ENCODE data around the gene ESR1.

DNA sequence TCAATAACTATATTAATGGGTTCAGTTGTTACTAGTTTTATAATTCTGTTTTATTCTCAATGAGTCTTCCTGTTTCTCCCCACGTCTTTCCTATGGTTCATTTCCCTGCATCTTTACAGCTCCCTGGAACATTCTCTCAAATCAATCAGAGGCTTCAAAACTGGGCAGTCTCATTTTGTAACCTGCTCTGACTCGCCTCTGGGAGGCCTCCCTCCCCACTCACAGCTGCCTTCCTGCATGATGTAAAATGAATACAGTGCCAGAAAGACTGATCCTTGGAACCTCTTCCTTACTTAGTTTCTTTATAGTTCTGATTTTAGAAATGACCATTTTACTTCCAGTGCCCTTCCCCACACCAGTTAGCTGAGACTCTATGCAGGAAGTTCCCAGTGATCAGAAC is 103.9 kb downstream of the ESR1 start:
- TF ChIP-seq, protein P1, sequence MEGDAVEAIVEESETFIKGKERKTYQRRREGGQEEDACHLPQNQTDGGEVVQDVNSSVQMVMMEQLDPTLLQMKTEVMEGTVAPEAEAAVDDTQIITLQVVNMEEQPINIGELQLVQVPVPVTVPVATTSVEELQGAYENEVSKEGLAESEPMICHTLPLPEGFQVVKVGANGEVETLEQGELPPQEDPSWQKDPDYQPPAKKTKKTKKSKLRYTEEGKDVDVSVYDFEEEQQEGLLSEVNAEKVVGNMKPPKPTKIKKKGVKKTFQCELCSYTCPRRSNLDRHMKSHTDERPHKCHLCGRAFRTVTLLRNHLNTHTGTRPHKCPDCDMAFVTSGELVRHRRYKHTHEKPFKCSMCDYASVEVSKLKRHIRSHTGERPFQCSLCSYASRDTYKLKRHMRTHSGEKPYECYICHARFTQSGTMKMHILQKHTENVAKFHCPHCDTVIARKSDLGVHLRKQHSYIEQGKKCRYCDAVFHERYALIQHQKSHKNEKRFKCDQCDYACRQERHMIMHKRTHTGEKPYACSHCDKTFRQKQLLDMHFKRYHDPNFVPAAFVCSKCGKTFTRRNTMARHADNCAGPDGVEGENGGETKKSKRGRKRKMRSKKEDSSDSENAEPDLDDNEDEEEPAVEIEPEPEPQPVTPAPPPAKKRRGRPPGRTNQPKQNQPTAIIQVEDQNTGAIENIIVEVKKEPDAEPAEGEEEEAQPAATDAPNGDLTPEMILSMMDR (IDR thresholded peaks at IDR 0.05) = no peak
- TF ChIP-seq POLR2AphosphoS5 (IDR thresholded peaks at IDR 0.05) (no peak), POLR2A (IDR thresholded peaks at IDR 0.05; ENCODE audit: low read depth) (no peak), EP300 (IDR thresholded peaks at IDR 0.05) (no peak)

Data from esophagus muscularis mucosa (tissue), 4 donors.